Stimulated activated CD8-positive, alpha-beta memory T cell treated with anti-CD3 and anti-CD28 coated beads, Interleukin-15, amount 100 ng/mL, for 4 hours (primary cell): ENCODE measurements around the gene SORBS1.
A peak's percentile ranks its signal among the peaks of the same experiment; 100 is the strongest.

Experiments
- DNase-seq, 2 donors: peaks; one replicate each; pipeline ENCODE4 v3.0.0-alpha.2; 2020; ENCODE audit warnings: low read depth in 2 of 2

The SORBS1 gene

DNA sequence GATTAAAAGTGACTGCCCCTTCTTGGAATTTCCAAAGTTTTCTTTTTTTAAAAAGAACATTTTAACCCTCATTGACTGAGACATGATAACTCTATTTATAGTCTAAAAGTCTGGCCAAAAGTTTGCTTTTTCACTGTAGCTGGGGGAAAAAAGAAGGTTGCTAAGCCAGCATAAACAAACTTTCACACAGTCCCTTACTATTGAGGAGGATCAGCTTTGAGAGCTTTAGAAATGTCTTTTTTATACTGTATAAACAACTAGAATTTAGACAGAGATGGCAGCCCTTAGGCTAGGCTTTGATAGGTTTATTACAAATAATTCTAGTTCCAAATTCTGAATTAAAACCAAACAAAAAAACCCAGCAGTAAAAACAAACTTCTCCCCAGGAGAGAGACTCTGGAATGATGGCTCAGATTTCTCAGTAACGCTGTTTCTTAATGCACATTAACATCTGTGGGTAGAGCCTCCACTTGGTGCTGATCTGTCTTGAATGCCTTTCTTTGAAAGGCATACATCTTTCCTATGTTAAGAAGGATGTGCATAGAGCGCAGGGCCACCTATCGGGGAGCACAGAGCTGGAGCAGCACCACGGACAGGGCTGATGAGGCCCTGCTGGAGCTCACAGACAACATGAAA lies 169.5 kb downstream of the SORBS1 start:
- no peak for DNase-seq

DNA sequence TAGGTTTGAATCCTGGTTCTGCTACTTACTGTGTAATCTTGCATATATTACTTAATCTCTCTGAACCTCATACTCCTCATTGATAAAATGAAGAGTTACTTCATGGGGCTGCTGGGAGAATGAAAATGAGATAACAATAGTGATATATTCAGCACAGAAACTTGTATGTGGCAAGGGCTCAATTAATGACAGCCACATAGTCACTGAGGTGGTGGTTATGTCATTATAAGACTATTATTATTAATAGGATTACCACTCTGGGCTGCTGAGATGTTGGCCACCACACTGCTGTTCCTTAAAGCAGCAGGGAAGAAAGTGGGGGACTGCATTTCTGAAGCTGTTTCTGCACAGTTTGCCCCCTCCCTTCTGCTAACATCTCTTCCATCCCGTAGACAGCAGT lies 170.0 kb downstream of the SORBS1 start:
- no peak for DNase-seq

DNA sequence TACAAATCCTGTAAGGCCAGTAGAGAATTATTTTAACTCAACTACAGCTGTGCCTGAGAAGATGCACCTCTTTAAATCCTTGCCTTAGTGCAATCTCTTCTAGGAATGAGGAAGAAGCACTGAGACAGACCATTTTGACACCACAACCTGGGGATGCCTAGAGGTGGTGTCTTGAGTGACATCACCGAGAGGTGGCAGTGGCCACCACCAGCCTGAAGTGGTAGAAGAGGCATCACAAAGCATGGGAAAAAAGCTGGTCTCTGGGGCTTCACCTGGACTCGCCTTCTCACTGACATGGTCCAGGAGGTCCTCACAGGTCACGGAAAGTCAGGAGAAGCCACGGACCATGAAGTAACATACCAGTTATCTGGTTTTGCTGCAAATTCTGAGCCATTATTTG lies 171.2 kb downstream of the SORBS1 start:
- no peak for DNase-seq

DNA sequence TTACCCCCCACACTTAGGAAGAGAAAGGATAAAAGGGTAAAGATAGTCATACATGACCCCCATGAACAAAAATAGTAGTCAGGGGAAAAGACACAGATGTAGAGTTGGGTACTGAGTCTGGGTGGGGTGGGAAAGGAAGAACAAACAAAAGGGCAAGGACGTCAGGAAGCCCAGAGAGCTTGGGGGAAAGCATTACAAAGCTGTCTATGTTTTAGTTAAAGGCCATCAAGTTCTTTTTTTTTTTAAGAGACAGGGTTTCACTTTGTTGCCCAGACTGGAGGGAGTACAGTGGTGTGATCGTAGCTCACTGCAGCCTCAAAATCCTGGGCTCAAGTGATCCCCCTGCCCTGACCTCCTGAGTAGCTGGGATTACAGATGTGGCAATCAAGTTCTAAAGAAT lies 172.0 kb downstream of the SORBS1 start:
- no peak for DNase-seq

DNA sequence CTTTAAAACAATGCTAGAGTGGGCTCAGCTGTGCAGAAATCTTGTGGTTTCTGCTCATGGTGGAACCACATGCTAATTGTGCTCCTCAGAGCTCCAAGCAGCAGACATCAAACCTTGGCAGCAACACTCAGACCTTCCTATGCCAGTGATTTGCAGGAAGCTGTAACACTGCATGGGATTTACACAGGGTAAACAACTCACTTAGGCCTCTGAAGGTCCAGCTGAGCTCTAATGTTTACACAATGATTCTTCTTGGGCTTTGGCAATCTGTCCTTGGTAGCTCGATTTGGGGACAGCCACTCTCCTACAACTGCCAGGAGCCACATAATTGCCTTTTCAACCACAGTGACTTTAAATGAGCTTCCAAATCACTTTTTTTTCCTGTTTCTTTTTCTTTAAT lies 172.6 kb downstream of the SORBS1 start:
- DNase-seq: no peak

DNA sequence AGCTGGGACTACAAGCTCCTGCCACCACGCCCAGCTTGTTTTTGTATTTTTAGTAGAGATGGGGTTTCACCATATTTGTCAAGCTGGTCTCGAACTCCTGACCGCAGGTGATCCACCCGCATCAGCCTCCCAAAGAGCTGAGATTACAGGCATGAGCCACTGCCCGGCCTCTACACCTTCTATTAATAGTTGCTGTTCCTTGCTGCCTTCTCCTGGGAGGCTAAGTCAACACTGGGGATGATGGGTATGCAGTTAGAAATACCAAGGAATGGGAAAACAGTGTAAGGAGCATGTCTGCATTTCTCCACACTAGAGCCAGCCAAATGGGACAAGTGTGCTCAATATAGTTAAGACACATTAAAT lies 173.1 kb downstream of the SORBS1 start:
- no peak for DNase-seq

DNA sequence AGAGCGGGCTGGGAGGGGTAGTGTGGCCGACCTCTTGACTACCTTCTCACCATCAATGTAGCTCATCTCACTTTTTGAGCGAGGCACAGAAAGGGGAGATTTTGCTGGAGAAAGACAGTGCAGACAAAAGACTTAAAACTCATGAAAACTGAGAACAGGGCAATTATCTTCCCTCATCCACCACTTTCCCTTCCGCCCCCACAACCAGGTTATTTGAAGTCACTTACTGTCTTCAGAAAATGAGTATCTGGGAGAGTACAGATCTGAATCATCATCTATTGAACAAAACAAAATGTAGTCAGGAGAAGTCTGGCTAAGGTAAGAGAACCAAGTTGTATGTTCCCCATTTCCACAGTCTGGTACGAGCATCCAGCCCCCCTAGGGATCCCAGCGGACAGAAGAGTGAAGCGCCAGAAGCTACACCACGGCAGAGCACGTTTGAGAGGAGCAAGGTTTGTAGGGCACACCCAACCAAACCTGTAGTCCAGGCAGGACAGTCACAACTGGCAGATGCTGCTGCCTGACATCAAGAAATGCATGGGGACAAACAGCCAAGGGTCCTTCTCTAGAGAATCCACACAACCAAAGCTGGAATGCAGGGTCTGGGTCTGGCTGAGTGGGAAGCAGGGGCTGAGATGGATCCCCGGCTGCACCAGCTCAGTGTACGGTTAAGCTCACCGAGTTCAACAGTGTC lies 177.0 kb downstream of the SORBS1 start:
- DNase-seq: no peak

DNA sequence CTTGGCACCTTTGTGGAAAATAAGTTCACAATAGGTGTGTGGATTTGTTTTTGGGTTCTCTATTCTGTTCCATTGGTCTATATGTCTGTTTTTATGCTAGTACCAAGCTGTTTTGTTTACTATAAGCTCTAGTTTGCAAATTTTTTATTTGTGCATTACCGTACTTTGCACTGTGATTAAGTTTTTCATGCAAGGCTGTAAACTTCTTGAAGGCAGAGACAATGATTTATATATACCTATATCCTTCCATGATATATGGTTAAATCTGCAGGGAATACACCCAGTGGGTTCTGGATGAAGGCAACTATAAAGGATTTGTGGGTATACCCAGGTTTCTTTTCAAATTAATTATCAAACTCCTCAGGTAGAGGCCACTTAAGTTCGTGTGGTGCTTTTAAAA lies 178.6 kb downstream of the SORBS1 start:
- no peak for DNase-seq

DNA sequence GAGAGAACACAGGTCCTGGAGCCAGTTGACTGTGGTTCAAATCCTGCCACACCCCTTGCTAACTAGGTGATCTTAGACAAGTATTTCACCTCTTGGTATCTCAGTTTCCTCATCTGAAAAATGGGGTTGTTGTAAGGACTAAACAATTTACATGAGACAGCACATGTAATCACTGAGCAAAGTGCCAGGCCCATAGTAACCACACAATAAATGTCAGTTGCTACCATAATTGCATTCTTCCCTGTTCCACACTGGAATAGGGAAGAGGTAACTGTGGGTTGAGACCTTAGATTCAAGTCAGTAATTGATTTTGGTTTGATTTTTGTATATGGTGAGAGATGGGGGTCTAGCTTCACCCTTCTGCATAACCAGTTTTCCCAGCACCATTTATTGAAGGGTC lies 179.0 kb downstream of the SORBS1 start:
- no peak for DNase-seq

DNA sequence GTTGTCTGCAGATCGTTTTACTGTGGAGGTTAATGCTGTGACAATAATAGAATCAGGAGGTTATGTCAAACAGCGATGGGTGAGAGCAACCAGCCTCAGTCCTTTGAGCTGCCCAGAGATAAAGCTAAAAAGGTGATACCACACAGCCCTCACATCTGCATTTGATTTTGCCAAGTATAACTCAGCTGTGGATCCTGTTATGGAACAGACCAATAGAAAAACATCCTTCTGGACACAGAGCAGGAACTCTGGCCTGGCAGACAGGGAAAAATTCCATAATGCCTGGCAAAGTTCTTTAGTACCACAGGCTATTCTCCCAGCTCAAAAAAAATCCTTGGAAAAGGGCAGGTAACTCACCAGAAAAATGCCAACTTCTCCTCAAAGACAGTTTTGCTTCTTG lies 183.2 kb downstream of the SORBS1 start:
- no peak for DNase-seq

DNA sequence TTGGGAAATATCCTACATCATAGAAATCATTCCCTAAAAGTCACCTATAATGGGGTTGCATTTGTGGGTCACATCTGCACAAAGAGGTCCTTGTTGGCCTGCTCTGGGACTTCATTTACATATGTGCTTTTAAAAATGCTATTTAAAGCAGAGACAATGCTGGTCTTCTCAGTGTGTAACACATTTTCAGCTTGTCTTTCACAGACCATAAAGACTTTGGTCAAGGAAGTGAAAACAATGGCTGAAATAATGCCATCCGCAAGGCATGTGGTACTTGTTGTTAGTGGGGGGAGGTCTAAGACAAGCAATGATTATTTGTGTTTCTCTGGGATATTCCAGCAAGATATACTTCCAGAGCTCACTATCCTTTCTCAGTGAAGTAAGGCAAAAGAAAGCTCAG lies 185.8 kb downstream of the SORBS1 start:
- no peak for DNase-seq

DNA sequence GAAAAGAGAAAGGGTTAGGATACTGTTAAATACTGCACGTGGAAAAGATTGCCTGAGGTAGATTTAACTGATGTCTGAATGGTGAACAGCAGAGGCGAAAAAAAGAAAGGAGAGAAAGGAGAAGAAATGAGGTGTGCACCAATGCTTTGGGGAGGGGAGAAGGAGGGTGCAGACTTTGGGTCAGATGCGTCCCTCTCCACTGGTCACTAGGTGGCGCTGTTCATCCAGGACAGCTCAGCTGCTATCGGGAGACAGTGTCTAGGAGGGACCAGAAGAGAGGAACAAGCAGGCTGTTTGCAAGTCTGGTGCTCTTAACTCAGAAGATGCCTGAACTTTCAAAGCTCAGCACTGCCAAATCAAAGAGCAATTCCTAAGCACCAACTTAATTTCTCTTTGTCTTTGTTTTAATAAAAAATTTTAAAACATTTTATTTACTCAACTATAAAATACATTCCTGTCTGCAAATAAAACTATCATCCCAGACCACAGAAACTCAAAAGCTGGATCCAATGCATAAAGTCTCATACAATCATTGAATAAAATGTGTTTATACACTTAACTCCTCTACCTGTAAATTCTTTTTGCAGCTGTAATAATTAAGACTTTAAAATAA lies 186.5 kb downstream of the SORBS1 start:
- peak in 1 of 2 donors; percentile 4 for DNase-seq

DNA sequence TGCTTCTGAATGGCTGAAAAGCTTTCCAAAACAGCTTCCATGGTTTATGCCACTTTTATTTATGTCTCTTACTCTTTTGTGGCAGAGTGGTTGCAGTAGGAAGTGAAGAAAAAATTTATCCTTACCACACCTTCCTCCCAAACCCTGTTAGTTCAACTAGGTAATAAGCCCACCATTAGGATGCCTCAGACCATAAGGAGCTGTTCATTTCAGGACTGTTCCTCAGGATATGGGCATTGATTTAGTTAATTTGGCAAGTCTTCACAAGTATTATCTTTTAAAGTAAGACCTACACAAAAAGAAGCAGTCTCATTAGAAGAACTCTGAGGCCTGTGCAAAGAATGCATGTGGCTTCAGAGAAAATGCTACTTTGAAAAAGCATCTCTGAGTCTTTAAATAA lies 187.5 kb downstream of the SORBS1 start:
- no peak for DNase-seq

DNA sequence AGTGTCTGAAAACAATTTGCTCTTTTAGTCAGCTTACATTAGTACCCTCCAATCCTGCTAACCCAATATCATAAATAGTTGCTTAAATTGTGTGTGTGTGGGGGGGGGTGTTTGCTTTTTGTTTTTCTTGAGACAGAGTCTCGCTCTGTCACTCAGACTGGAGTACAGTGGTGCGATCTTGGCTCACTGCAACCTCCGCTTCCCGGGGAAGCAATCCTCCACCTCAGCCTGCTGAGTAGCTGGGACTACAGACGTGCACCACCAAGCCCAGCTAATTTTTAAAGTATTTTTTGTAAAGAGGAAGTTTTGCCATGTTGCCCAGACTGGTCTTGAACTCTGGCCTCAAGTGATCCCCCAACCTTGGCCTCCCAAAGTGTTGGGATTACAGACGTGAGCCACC lies 196.8 kb downstream of the SORBS1 start:
- DNase-seq: no peak

DNA sequence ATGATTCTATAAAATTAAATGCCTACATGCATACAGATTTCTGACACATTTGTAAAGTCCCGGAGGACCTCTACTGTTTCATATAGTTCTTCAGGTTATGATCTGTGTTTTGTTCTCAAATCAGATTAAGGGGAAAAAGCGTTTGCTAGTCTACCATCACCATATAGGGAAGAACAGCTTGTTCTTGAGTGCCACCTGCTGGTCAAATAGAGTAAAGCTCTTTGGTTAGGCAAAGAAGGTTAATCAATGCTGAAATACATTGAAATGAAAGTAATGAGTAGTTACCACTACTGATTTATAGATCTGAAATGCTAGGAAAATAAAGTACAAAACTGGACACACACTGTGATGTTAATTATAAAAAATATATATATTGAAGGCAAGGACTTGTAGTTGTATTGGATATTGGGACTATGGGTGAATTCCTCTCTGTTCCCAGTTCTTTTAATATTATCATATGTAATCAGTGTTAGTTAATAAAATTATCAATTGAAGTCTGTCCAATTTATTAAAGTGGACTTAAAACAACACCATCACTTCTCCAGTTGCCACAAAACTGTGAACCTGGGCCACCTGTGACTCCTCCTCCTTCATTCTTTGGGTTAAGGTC lies 197.8 kb downstream of the SORBS1 start:
- no peak for DNase-seq

DNA sequence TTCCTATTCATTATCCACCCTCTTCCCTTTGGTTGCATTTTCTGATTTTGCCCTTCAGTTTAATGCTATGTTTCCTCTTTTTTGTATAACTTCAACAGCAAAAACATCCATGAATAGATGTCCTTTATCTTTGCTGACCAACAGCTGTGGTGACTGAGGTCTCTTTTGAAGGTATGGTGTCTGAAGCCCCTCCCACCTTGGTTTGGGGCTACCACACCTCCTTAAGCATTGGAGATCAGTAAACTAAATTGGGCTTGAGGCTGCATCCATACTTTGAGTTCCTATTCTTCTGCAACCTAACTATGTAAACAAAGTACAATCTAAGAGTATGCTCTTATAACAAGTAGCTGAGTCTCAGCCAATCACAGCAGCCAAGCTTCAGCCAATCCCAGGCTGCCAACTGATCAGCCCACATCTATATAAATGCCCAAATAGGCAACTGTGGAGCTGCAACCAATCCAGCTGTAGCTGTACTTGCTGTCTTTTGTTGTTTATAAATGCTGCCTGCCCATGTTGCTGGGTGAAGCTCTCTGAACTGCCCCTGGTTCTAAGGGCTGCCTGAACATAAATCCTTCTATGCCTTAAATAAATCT lies 201.0 kb downstream of the SORBS1 start:
- no peak for DNase-seq

DNA sequence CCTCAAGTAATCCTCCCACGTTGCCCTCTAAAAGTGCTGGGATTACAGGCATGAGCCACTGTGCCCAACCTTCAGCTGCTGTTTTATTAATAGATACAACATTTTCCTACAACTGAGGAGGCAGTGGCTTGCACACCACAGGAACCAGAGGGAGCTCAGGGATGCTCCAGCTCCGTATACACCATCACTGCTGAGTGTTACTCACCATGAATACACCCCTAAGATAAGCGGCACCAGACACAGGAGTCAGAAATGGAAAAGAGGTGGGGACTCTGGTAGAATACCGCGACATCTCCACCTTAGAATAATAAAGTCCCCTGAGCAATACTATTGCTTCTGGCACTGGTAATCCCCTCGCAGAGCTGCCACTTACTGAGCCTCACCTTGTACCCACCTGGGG lies 201.7 kb downstream of the SORBS1 start:
- DNase-seq: no peak

DNA sequence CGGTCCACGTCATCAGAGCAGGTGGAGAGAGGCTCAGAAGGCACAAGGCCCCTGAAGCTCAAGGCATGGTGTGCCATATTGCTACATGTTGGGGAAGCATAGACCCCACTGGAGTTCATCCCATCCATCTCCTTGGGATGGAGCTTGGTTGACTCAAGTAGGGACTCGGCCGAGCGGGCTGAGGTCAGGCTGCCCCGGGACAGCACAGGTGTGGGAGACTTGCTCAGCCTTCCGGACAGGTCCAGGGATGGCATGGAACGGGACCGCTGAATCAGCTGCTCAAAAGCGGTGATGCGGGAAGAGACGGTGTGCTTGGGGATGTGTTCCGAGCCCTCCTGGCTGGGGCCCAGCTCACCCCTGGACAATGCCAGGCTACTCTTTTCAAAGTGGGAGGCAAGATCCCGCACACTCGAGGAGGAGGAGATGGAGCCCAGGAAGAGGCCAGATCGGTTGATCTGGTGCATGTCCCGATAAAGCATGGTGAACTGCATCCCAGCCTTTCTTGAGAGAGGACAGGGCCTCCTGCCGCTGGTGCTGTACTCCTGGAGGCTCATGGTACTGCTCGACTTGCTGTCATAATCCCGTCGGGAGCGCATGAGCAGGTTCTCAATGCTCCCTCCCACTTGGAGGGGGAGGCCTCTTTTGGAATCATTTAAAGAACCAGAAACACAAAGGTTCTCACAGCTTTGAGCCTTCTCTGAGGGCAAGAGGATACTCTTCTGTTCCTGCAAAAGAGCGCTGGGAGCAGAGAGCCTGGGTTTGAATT lies 204.8 kb downstream of the SORBS1 start:
- no peak for DNase-seq

DNA sequence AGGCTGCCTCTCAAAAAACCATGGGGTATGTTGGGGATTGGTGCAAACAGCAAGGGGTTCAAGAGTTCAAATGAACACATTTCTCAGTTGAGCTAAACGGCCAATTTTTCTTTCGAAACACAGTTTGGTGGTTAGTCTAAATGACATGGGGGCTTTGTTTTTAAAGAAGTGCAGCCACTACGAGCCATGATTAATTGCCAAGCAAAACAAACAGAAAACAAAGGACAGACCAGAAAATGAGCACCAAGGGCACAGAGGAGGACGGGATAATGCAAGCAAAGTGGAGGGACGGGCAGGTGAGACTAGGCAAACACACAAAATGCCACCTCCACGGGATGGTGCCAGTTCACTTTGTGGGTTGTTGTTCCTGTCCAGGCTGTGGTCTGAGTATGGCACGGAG lies 205.9 kb downstream of the SORBS1 start:
- DNase-seq: no peak

DNA sequence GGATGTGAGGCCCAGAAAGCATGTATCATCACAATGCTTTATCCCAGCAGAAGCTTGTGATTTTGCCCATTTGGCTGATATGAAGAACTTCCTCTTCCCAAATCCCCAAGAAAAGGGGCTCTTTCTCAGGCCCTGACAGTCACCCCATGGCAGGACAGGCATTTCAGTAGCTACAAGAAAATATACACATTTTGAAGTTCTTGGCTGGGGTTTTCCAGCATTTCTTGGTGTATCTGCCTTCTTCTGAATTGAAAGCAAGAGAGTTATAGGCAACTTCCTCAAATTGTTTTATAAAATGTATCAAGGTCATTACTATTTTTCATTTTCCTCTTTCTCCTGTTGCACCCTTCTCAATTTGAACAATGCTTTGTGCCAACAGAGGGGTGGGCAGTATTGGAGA lies 207.1 kb downstream of the SORBS1 start:
- DNase-seq: no peak

DNA sequence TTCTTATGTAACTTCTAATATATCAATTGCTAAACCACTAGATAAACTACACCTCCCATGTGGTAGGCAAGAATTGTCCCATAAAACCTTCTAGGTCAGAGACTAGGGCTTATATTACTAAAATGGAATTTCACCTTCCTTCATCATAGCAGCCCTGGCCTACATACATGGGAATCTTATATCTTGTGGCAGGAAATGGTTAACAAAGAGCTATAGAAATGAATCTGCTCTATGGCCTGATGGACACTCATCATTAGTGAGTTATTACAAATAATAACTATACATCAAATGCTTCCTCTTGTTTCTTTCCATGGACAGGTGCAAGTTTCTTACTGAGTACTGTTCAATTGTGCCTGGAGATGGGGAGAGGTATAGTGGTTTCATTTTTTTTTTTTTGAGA lies 208.0 kb downstream of the SORBS1 start:
- no peak for DNase-seq

DNA sequence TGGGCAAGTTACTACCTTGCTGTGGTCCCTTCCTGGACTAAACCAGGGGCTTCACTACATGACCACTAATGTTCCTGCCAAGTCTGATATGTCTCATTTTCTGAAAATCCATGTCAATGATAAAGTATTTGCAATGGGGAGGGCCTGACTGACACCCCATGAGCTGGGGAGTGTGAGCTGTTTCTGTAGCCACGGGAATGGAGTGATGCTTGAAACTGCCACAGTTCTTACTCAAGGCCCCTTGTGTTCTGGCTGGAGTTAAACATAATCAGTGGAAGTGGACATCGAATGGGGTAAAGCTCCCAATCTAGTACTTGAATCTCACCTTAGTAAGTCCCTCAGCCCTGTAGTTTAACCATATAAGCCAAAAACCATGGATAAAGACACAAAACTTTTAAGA lies 208.5 kb downstream of the SORBS1 start:
- DNase-seq: no peak
